ENCODE results near the gene TEX9.

DNA sequence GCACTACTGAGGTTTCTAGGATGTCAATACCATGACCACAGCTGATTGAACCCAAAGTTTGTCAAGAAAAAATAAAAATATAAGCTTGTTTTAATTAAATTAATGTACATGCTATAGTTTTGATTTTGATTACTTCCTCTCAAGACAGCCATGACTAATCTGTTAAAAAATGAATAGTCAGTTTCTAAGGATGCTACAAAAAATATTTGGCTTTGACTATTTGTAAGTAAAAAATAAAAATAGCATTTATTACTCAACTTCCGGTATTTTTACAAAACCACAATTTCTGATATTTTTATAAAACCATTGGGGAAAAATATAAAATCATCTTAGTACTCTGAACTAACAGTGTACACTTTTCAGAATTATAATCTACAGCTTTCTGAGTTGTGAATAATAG is 12.1 kb upstream of the TEX9 start:
- TF ChIP-seq, protein P1, sequence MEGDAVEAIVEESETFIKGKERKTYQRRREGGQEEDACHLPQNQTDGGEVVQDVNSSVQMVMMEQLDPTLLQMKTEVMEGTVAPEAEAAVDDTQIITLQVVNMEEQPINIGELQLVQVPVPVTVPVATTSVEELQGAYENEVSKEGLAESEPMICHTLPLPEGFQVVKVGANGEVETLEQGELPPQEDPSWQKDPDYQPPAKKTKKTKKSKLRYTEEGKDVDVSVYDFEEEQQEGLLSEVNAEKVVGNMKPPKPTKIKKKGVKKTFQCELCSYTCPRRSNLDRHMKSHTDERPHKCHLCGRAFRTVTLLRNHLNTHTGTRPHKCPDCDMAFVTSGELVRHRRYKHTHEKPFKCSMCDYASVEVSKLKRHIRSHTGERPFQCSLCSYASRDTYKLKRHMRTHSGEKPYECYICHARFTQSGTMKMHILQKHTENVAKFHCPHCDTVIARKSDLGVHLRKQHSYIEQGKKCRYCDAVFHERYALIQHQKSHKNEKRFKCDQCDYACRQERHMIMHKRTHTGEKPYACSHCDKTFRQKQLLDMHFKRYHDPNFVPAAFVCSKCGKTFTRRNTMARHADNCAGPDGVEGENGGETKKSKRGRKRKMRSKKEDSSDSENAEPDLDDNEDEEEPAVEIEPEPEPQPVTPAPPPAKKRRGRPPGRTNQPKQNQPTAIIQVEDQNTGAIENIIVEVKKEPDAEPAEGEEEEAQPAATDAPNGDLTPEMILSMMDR (conservative IDR thresholded peaks at IDR 0.05; ENCODE audit: low read depth, low read length) = no peak
- TF ChIP-seq MXI1 (IDR thresholded peaks at IDR 0.05; ENCODE audit: borderline replicate concordance, low read depth, low read length) = no peak
- no peak for TF ChIP-seq POLR2A (IDR thresholded peaks at IDR 0.05; ENCODE audit: low read depth, low read length)
- TF ChIP-seq RFX5 (IDR thresholded peaks at IDR 0.05; ENCODE audit: low read depth, low read length) = no peak
- TF ChIP-seq, protein P2, sequence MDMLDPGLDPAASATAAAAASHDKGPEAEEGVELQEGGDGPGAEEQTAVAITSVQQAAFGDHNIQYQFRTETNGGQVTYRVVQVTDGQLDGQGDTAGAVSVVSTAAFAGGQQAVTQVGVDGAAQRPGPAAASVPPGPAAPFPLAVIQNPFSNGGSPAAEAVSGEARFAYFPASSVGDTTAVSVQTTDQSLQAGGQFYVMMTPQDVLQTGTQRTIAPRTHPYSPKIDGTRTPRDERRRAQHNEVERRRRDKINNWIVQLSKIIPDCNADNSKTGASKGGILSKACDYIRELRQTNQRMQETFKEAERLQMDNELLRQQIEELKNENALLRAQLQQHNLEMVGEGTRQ (IDR thresholded peaks at IDR 0.05; ENCODE audit: low read depth, low read length) = no peak
- TF ChIP-seq RAD21 (IDR thresholded peaks at IDR 0.05; ENCODE audit: low read length) = no peak
- TF ChIP-seq SMC3 (IDR thresholded peaks at IDR 0.05; ENCODE audit: low read depth, low read length) = no peak
- TF ChIP-seq MAFK (IDR thresholded peaks at IDR 0.05; ENCODE audit: low read depth, low read length) = no peak
